ENCODE data around the gene TAMALIN. TPM values are rescaled to one million over a fixed set of nuclear protein-coding genes. Genes with fewer than 3 reads are reported as not detected.

The TAMALIN gene
- total and polyA plus RNA-seq, 2 experiments from 2014 or later, result 8.0 to 9.9 TPM

DNA sequence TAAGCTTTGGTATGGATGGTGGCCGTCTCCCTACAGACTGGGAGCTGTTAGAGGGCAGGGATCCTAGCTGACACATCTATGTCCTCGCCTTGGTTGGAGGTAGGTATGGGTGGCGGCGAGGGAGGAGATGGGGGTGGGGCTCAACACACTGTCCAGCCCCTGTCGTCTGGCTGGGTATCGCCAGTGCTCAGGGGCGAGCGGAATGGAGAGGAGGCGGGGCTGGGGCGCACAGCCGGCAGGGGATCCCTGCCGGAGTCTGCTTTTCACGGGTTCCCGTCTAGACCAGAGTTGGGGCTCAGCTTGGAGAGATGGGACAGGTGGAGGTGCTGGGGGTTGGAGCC, 16.1 kb downstream of the TAMALIN start:
- no peaks in the 10 kb centered on the region for H4K20me1 ChIP-seq (ENCODE audit: insufficient read depth, poor library complexity, severe bottlenecking)
- H2AFZ ChIP-seq, result peak overlapping the region; percentile 41
- peaks cover 4% of the 10 kb centered on the region for H3K4me1 ChIP-seq (ENCODE audit: insufficient read depth)
- peak; percentile 56 for DNase-seq (ENCODE audit: low spot score)
- no peaks in the 10 kb centered on the region for H3K79me2 ChIP-seq
- H3K36me3 ChIP-seq (replicated peaks; ENCODE audit: insufficient read depth, low read depth), result no peaks in the 10 kb centered on the region
- WGBS (ENCODE audit: low lambda C conversion rate, missing lambda C conversion rate), result 10% methylated on average over 4 of the region's 14 CpGs
- peaks cover 8% of the 10 kb centered on the region for H3K27me3 ChIP-seq
- H3K27ac ChIP-seq, result no peak overlapping the region
- TF ChIP-seq EZH2phosphoT487 (IDR thresholded peaks at IDR 0.05; ENCODE audit: low read depth, severe bottlenecking, unreplicated experiment) (no peak), CTCF (IDR thresholded peaks at IDR 0.05; ENCODE audit: poor library complexity) (no peak), EZH2 (IDR thresholded peaks at IDR 0.05; ENCODE audit: borderline replicate concordance) (no peak)
- no peaks in the 10 kb centered on the region for H3K9me3 ChIP-seq (ENCODE audit: low read depth)
- peak overlapping the region; percentile 45 for H3K4me3 ChIP-seq
- H3K4me2 ChIP-seq, result peak overlapping the region; percentile 99
- no peaks in the 10 kb centered on the region for H3K9me2 ChIP-seq (replicated peaks; ENCODE audit: insufficient read depth)

DNA sequence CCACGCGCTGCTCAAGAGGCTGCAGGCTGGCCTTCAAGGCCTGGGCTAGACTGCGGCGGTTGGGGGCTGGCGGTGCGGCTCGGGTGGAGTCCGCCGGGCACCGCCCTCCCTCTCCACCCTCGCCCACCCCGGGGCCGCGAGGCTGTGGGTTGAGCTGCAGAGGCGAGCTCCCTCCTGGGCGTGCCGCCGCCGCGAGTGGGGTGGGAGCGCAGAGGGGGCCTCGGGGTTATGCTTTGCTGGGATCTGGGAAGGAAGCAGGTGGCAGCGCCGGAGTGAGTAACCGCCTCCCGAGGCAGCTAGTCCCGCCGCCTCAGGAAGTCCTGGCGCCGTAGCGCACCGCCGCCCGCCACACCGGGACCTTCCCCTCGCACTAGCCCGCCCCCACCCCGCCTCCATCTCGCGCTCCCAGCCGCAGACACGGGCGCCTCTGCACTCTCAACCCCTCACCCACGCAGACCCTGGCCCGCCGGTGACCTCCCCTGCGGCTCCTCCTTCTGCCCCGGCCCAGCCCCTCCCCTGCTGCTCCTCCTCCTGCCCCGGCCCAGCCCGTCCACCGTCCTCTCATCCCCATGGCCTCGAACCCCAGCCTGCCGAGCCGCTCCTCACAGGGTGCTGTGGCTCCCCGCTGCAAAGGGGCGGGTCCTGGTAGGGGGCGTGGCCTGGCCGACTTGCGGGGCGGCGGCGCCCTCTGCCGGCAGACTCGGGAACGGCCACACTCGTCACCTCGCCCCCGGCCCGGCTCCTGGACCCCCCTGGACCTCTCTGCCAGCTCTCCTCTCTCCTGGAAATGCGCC, 16.6 kb downstream of the TAMALIN start:
- 2% methylated on average over 24 of the region's 70 CpGs for WGBS (ENCODE audit: low lambda C conversion rate, missing lambda C conversion rate)
- Histone ChIP-seq H4K20me1 (ENCODE audit: insufficient read depth, poor library complexity, severe bottlenecking) (no peaks in the 10 kb centered on the region), H3K9me3 (ENCODE audit: low read depth) (no peaks in the 10 kb centered on the region), H3K4me1 (ENCODE audit: insufficient read depth) (peaks cover 4% of the 10 kb centered on the region), H3K27ac (no peak overlapping the region), H3K36me3 (replicated peaks; ENCODE audit: insufficient read depth, low read depth) (no peaks in the 10 kb centered on the region), H3K9me2 (replicated peaks; ENCODE audit: insufficient read depth) (no peaks in the 10 kb centered on the region), H3K4me3 (peak overlapping the region; percentile 45), H3K79me2 (no peaks in the 10 kb centered on the region), H3K4me2 (peak overlapping the region; percentile 99), H3K27me3 (peaks cover 8% of the 10 kb centered on the region), H2AFZ (peak overlapping the region; percentile 41)
- TF ChIP-seq EZH2phosphoT487 (IDR thresholded peaks at IDR 0.05; ENCODE audit: low read depth, severe bottlenecking, unreplicated experiment) (no peak), CTCF (IDR thresholded peaks at IDR 0.05; ENCODE audit: poor library complexity) (peak; percentile 99), EZH2 (IDR thresholded peaks at IDR 0.05; ENCODE audit: borderline replicate concordance) (no peak)
- DNase-seq (ENCODE audit: low spot score), result peak; percentile 93

- Histone ChIP-seq H3K36me3 (replicated peaks; ENCODE audit: insufficient read depth, low read depth) (no peaks in the 10 kb centered on the region), H2AFZ (peak overlapping the region; percentile 41), H3K9me2 (replicated peaks; ENCODE audit: insufficient read depth) (no peaks in the 10 kb centered on the region), H3K9me3 (ENCODE audit: low read depth) (no peaks in the 10 kb centered on the region), H3K4me1 (ENCODE audit: insufficient read depth) (peaks cover 4% of the 10 kb centered on the region), H3K27ac (no peak overlapping the region), H4K20me1 (ENCODE audit: insufficient read depth, poor library complexity, severe bottlenecking) (no peaks in the 10 kb centered on the region), H3K4me3 (no peak overlapping the region), H3K4me2 (peak overlapping the region; percentile 99), H3K27me3 (peaks cover 8% of the 10 kb centered on the region), H3K79me2 (no peaks in the 10 kb centered on the region)
- DNase-seq (ENCODE audit: low spot score), result no peak
- TF ChIP-seq EZH2 (IDR thresholded peaks at IDR 0.05; ENCODE audit: borderline replicate concordance), result no peak
- no peak for TF ChIP-seq CTCF (IDR thresholded peaks at IDR 0.05; ENCODE audit: poor library complexity)
- no peak for TF ChIP-seq EZH2phosphoT487 (IDR thresholded peaks at IDR 0.05; ENCODE audit: low read depth, severe bottlenecking, unreplicated experiment)
- 37% methylated on average over 20 of the region's 20 CpGs for WGBS (ENCODE audit: low lambda C conversion rate, missing lambda C conversion rate)
Observed at GRCh38 chr12:52023976-52024688, 17.4 kb downstream of the TAMALIN start.
